Measurements from ENCODE around the gene CELA2B.
A peak's percentile ranks its signal among the peaks of the same experiment; 100 is the strongest.

DNA sequence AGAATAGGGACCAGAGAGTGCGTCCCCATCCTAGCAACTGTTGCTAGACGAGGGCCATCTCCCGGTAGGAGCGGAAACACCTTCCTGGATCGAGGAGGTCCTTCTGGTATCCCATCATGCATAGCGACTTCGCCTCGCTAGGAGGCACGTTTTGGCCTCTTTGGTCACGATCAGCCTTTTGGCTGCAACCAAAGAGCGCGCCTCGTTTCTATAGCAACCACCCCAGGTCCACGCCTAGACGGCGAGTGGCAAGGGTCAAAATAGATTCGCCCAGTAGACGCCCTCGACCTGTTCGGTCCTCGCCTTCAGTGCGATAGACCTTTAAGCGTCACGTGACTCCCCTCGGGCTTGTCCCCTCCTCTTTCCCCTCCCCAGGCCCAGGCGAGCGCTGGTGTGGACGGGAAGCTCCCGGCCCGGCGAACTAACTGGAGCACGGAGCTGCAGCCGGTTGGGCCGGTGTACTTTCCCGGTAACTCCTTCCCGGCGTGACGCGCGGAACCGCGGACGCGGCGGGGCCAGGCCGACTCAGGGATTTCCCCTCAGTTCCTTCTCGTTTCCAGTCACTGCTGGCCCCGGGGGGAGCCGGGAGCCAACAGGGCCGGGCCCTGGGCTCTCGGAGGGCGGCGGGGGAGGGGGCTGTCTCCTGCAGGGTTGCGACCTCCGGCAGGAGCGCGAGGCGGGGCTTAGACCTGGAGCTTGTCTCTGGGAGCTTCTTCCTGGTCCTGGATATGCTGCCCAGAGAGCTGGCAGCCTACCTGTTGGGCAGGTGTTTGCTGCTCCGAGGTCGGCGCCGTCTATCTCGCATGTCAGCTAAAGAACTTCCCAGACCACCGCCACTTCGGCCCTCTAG, 50.8 kb downstream of the CELA2B start, which contains the start of gene DNAJC16:
- TF ChIP-seq, protein P1, sequence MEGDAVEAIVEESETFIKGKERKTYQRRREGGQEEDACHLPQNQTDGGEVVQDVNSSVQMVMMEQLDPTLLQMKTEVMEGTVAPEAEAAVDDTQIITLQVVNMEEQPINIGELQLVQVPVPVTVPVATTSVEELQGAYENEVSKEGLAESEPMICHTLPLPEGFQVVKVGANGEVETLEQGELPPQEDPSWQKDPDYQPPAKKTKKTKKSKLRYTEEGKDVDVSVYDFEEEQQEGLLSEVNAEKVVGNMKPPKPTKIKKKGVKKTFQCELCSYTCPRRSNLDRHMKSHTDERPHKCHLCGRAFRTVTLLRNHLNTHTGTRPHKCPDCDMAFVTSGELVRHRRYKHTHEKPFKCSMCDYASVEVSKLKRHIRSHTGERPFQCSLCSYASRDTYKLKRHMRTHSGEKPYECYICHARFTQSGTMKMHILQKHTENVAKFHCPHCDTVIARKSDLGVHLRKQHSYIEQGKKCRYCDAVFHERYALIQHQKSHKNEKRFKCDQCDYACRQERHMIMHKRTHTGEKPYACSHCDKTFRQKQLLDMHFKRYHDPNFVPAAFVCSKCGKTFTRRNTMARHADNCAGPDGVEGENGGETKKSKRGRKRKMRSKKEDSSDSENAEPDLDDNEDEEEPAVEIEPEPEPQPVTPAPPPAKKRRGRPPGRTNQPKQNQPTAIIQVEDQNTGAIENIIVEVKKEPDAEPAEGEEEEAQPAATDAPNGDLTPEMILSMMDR (conservative IDR thresholded peaks at IDR 0.05) = no peak; the same call in 1 of the 2 replicates
- peak; percentile 69 for TF ChIP-seq ZFX (IDR thresholded peaks at IDR 0.05)
